Lung (tissue), 12 donors: Measurements from ENCODE around the gene HTRA1. TPM values are rescaled to one million over a fixed set of nuclear protein-coding genes. Genes with fewer than 3 reads are reported as not detected.

Source experiments
- ATAC-seq: fragments of 200-7000 bp; cut with Tn5 transposase; one replicate; pipeline ENCODE4 v1.9.1; 2020; ENCODE audit warnings: moderate number of reproducible peaks; ENCODE audit not compliant: insufficient read depth, low FRiP score
- DNase-seq, 3 donors: peaks; one replicate each; pipeline ENCODE4 v3.0.0-alpha.2; 2013 to 2017
- H3K27ac ChIP-seq, 2 donors: one replicate each; pipeline ENCODE4 v1.5.1; 2013; ENCODE audit warnings: mild to moderate bottlenecking in 2 of 2, moderate library complexity in 2 of 2, control low read depth in 1 of 2, inconsistent platforms in 1 of 2, low read depth in 1 of 2, low read length in 1 of 2
- H3K27me3 ChIP-seq, 3 donors: one replicate each; pipeline ENCODE4 v1.5.1; 2013; ENCODE audit warnings: low read length in 2 of 3; ENCODE audit not compliant: control insufficient read depth in 3 of 3, insufficient read depth in 3 of 3
- H3K36me3 ChIP-seq, 4 donors: one replicate each; pipeline ENCODE4 v1.5.1; 2013; ENCODE audit warnings: low read length in 4 of 4, mild to moderate bottlenecking in 1 of 4, moderate library complexity in 1 of 4; ENCODE audit not compliant: control insufficient read depth in 4 of 4, insufficient read depth in 4 of 4
- H3K4me1 ChIP-seq, 5 donors: one replicate each; pipeline ENCODE4 v1.5.1; 2013; ENCODE audit warnings: low read length in 5 of 5, mild to moderate bottlenecking in 2 of 5, moderate library complexity in 1 of 5; ENCODE audit not compliant: control insufficient read depth in 5 of 5, insufficient read depth in 5 of 5
- H3K4me3 ChIP-seq: one replicate; pipeline ENCODE4 v1.5.1; 2013; ENCODE audit warnings: mild to moderate bottlenecking, control low read depth, moderate library complexity
- H3K9ac ChIP-seq, 2 donors: one replicate each; pipeline ENCODE4 v1.5.1; 2013; ENCODE audit warnings: low read length in 2 of 2, control low read depth in 1 of 2; ENCODE audit not compliant: insufficient read depth in 1 of 2
- H3K9me3 ChIP-seq, 4 donors: one replicate each; pipeline ENCODE4 v1.5.1; 2013; ENCODE audit warnings: low read length in 3 of 4, mild to moderate bottlenecking in 1 of 4, moderate library complexity in 1 of 4; ENCODE audit not compliant: control insufficient read depth in 4 of 4, insufficient read depth in 3 of 4
- CTCF ChIP-seq: IDR thresholded peaks from 2 replicates; pipeline ENCODE4 v1.5.1; 2012; ENCODE audit warnings: mild to moderate bottlenecking; ENCODE audit errors: control extremely low read depth, extremely low read depth
- WGBS, 2 donors: extraction: QIAGEN DNeasy Blood & Tissue Kit; methylation state at CpG; one replicate each; pipeline ENCODE4 v1.1.7; 2013; 5-methylcytosine and 5-hydroxymethylcytosine counted together
- polyA plus RNA-seq, 2 donors: library from polyadenylated mRNA; stranded (reverse); fragments of 200-250 nt; gene quantifications; one replicate each; pipeline ENCODE4 v1.2.1, GENCODE V29; 2013
- total RNA-seq, 2 donors: library from RNA; depleted of rRNA in 1 of 2; stranded (reverse); fragments of >200 nt in 1 of 2; gene quantifications; one replicate each; pipeline ENCODE4 v1.2.1, GENCODE V29; 2014 to 2021
- donor health status: control.
- donor health status: control.
- donor health status: Bipolar disorder and iron deficiency.
- donor health status: healthy.
- donor health status: DM: yes; HTN: yes; CAD: no.

Gene HTRA1
- total and polyA plus RNA-seq, 4 donors = 30.4 to 59.8 (median 46.1) TPM

DNA sequence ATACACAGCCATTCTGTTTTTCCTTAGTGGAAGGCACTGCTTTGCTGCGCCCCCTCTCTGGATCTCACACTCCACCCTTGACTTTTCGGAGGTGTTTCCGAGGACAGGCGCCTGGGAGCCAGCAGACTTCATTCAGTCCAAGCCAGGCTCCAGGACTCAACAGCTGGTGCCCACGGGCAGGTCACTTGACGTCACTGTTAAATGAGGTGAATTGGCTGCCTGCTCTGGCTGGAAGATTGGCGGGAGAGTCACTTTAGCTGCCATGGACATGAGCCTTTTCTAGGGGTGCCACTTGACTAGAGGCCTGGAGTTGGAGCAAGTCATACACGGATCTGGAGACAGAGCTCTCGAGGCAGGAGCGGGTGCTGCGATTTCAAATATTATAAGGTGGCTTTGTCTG is 3.2 kb downstream of the HTRA1 start:
- peaks cover 6 to 29% (median 11%) of the 10 kb centered on the region in 5 donors for H3K4me1 ChIP-seq
- no peaks in the 10 kb centered on the region for H3K9me3 ChIP-seq
- DNase-seq (no peak), ATAC-seq (no peak)
- no peak overlapping the region for H3K4me3 ChIP-seq
- 89% methylated on average over 11 of the region's 11 CpGs for whole genome bisulfite sequencing, 2 donors
- H3K27ac ChIP-seq = no peak overlapping the region
- H3K9ac ChIP-seq = no peak overlapping the region
- H3K27me3 ChIP-seq = peaks cover 0 to 22% (median 9%) of the 10 kb centered on the region in 3 donors
- H3K36me3 ChIP-seq = no peaks in the 10 kb centered on the region
- TF ChIP-seq CTCF = no peak

- Histone ChIP-seq H3K27me3 (peaks cover 0 to 19% (median 6%) of the 10 kb centered on the region in 3 donors), H3K27ac (no peak overlapping the region), H3K4me3 (no peak overlapping the region), H3K36me3 (no peaks in the 10 kb centered on the region), H3K4me1 (peaks cover 6 to 27% (median 9%) of the 10 kb centered on the region in 5 donors), H3K9me3 (no peaks in the 10 kb centered on the region), H3K9ac (no peak overlapping the region)
- ATAC-seq = no peak
- no peak for DNase-seq
- WGBS, 2 donors = 81 to 91% methylated on average over 6 of the region's 6 CpGs
- TF ChIP-seq CTCF = no peak
Observed at GRCh38 chr10:122465401-122466040, 4.2 kb downstream of the HTRA1 start.

DNA sequence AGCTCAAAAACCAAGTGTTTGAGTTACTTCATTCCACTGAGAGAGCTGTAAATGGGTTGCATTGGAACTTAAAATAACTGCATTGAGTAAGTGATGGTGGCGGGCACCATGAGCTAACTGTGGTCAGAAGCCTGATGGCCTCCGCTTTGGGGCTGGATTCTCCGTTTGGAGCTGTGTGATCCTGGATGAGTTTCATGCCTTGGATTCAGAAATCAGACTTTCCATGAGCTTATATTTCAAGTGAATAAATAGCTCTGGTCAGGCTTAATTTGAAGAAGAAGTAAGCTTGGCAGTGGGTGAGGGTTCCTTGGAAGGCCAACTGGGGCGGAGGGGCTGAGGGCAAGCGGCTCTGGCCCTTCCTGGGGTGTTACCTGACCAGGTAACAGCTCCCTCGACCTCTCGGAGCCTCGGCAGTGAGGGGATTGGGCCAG is 5.6 kb downstream of the HTRA1 start:
- WGBS, 2 donors = 78 to 86% methylated on average over 8 of the region's 8 CpGs
- TF ChIP-seq CTCF = no peak
- H3K9me3 ChIP-seq = no peaks in the 10 kb centered on the region
- ATAC-seq (no peak), DNase-seq (no peak)
- no peak overlapping the region for H3K9ac ChIP-seq
- peaks cover 3 to 19% (median 8%) of the 10 kb centered on the region in 5 donors for H3K4me1 ChIP-seq
- no peak overlapping the region for H3K4me3 ChIP-seq
- H3K27me3 ChIP-seq = peaks cover 0 to 21% (median 6%) of the 10 kb centered on the region in 3 donors
- H3K36me3 ChIP-seq = no peaks in the 10 kb centered on the region
- H3K27ac ChIP-seq = no peak overlapping the region
